ENCODE data around the gene SEC24D.

SEC24D gene

GRCh38 chr4:118732591-118733330 is 103.2 kb downstream of the SEC24D start:
- no peak overlapping the region for H3K4me2 ChIP-seq (ENCODE audit: low read depth, low read length, poor library complexity, severe bottlenecking)
- H3K36me3 ChIP-seq (ENCODE audit: low read length), result peaks cover 6% of the 10 kb centered on the region; the same call in 1 of the 2 replicates
- no peaks in the 10 kb centered on the region for H4K20me1 ChIP-seq (ENCODE audit: low read depth, low read length)
- no peak overlapping the region for H3K4me3 ChIP-seq (ENCODE audit: insufficient read depth, low read length, poor library complexity, severe bottlenecking)
- no peaks in the 10 kb centered on the region for H3F3A ChIP-seq (ENCODE audit: insufficient read depth)
- no peak overlapping the region for H3K9ac ChIP-seq (ENCODE audit: low read length)
- H2AFZ ChIP-seq (ENCODE audit: low read depth, low read length, severe bottlenecking), result no peak overlapping the region
- TF ChIP-seq CTCF (IDR thresholded peaks at IDR 0.05; ENCODE audit: insufficient read depth, low read length, poor library complexity, severe bottlenecking), result no peak
- TF ChIP-seq EZH2phosphoT487 (conservative IDR thresholded peaks at IDR 0.05; ENCODE audit: low read length), result no peak
- H3K27ac ChIP-seq (ENCODE audit: low read depth, low read length), result no peak overlapping the region
- H3K27me3 ChIP-seq (ENCODE audit: low read length), result no peaks in the 10 kb centered on the region
- H3K9me2 ChIP-seq (replicated peaks; ENCODE audit: insufficient read depth, low read length), result no peaks in the 10 kb centered on the region
- H3K9me3 ChIP-seq (ENCODE audit: insufficient read depth, low read length), result no peaks in the 10 kb centered on the region
- H3K79me2 ChIP-seq (ENCODE audit: insufficient read depth, low read length), result no peaks in the 10 kb centered on the region

DNA sequence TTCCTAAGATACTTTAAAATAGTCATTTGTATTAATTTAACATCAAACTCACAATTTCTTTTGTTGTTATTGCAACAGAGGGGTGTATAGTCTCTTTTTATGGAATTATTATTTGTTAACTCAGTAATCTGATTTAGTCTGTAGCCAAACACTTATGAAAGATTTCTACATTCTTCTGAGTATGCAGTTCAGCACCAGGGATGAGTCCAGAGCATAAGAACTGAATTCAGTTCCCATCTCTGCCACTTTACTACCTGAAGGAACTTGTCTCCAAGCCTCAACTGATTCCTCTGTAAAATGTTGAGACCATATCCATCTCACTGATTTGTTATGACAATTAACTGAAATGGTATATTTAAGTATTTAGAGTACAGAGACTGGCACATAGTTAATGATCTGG is 105.2 kb downstream of the SEC24D start:
- Histone ChIP-seq H3K36me3 (ENCODE audit: low read length) (peaks cover 6% of the 10 kb centered on the region; the same call in 1 of the 2 replicates), H3K27ac (ENCODE audit: low read depth, low read length) (no peak overlapping the region)

GRCh38 chr4:118729287-118730286 is 106.3 kb downstream of the SEC24D start:
- Histone ChIP-seq H3K9me2 (replicated peaks; ENCODE audit: insufficient read depth, low read length) (no peaks in the 10 kb centered on the region), H3K4me2 (ENCODE audit: low read depth, low read length, poor library complexity, severe bottlenecking) (no peak overlapping the region), H3K9ac (ENCODE audit: low read length) (no peak overlapping the region), H3K27me3 (ENCODE audit: low read length) (no peaks in the 10 kb centered on the region), H4K20me1 (ENCODE audit: low read depth, low read length) (no peaks in the 10 kb centered on the region), H3F3A (ENCODE audit: insufficient read depth) (no peaks in the 10 kb centered on the region), H3K27ac (ENCODE audit: low read depth, low read length) (no peak overlapping the region), H3K9me3 (ENCODE audit: insufficient read depth, low read length) (no peaks in the 10 kb centered on the region), H2AFZ (ENCODE audit: low read depth, low read length, severe bottlenecking) (no peak overlapping the region), H3K36me3 (ENCODE audit: low read length) (peaks cover 6% of the 10 kb centered on the region; the same call in 1 of the 2 replicates), H3K79me2 (ENCODE audit: insufficient read depth, low read length) (no peaks in the 10 kb centered on the region), H3K4me3 (ENCODE audit: insufficient read depth, low read length, poor library complexity, severe bottlenecking) (no peak overlapping the region)
- TF ChIP-seq EZH2phosphoT487 (conservative IDR thresholded peaks at IDR 0.05; ENCODE audit: low read length) (no peak), CTCF (IDR thresholded peaks at IDR 0.05; ENCODE audit: insufficient read depth, low read length, poor library complexity, severe bottlenecking) (no peak)

More for the DNA sequence above, 105.2 kb downstream of the SEC24D start:
- no peak overlapping the region for H3K4me2 ChIP-seq (ENCODE audit: low read depth, low read length, poor library complexity, severe bottlenecking)
- no peak overlapping the region for H3K4me3 ChIP-seq (ENCODE audit: insufficient read depth, low read length, poor library complexity, severe bottlenecking)
- no peaks in the 10 kb centered on the region for H3K9me3 ChIP-seq (ENCODE audit: insufficient read depth, low read length)
- no peak overlapping the region for H3K9ac ChIP-seq (ENCODE audit: low read length)
- TF ChIP-seq CTCF (IDR thresholded peaks at IDR 0.05; ENCODE audit: insufficient read depth, low read length, poor library complexity, severe bottlenecking), result no peak
- TF ChIP-seq EZH2phosphoT487 (conservative IDR thresholded peaks at IDR 0.05; ENCODE audit: low read length), result no peak
- H3K27me3 ChIP-seq (ENCODE audit: low read length), result no peaks in the 10 kb centered on the region
- no peaks in the 10 kb centered on the region for H3F3A ChIP-seq (ENCODE audit: insufficient read depth)
- no peaks in the 10 kb centered on the region for H3K9me2 ChIP-seq (replicated peaks; ENCODE audit: insufficient read depth, low read length)
- no peak overlapping the region for H2AFZ ChIP-seq (ENCODE audit: low read depth, low read length, severe bottlenecking)
- H3K79me2 ChIP-seq (ENCODE audit: insufficient read depth, low read length), result no peaks in the 10 kb centered on the region
- H4K20me1 ChIP-seq (ENCODE audit: low read depth, low read length), result no peaks in the 10 kb centered on the region

Measured in SU-DHL-6 (cell line).